GM10248 (cell line): ENCODE measurements around the gene TRAM2.

ENCODE experiments used
- CTCF ChIA-PET: fragments of 300-600 bp; sonication (Branson Sonifier 250); formaldehyde crosslinking; extraction: SDS; loops from one replicate; lab custom pipeline; 2021; ENCODE audit warnings: antibody characterized with exemption; lab: Yijun Ruan, JAX
- POLR2A ChIA-PET: fragments of 350-650 bp; sonication (Branson Sonifier 250); formaldehyde crosslinking; extraction: SDS; loops from one replicate; lab custom pipeline; 2020; ENCODE audit warnings: antibody characterized with exemption; lab: Yijun Ruan, JAX
- DNase-seq: peaks from one replicate; pipeline ENCODE4 v3.0.0; 2012; ENCODE audit errors: extremely low spot score
- CTCF ChIP-seq: IDR thresholded peaks from 2 replicates; pipeline ENCODE4 v1.5.1; 2012; ENCODE audit warnings: mild to moderate bottlenecking, low read depth; ENCODE audit errors: extremely low read depth, missing control alignments, control extremely low read depth

TRAM2 gene

GRCh38 chr6:52494298-52495072 is 82.4 kb downstream of the TRAM2 start:
- no peak for TF ChIP-seq CTCF
- DNase-seq, result no peak
- CTCF ChIA-PET, result interaction anchor here (0.7 to 2.2 kb wide), 10 partner anchors 9 to 158 kb away, joined by 3 to 7 read pairs (median 4); no protein-coding TSS in a partner anchor
- POLR2A ChIA-PET, result no interaction called here

- POLR2A ChIA-PET, result no interaction called here
- no peak for DNase-seq
- CTCF ChIA-PET, result interaction anchor here (0.7 to 2.2 kb wide), 6 partner anchors 11 to 158 kb away, joined by 3 to 7 read pairs (median 5); no protein-coding TSS in a partner anchor
- no peak for TF ChIP-seq CTCF
Measured at GRCh38 chr6:52493669-52494068, 83.2 kb downstream of the TRAM2 start.

GRCh38 chr6:52491203-52492069 is 85.4 kb downstream of the TRAM2 start:
- CTCF ChIA-PET, result interaction anchor here (1.1 to 1.5 kb wide), 3 partner anchors 10 to 70 kb away, joined by 3 to 4 read pairs (median 3); no protein-coding TSS in a partner anchor
- DNase-seq, result no peak
- POLR2A ChIA-PET, result interaction anchor here (0.6 kb wide), 1 partner anchor 72 kb away, joined by 5 read pairs; no protein-coding TSS in a partner anchor
- TF ChIP-seq CTCF, result no peak

- no peak for TF ChIP-seq CTCF
- ChIA-PET CTCF (interaction anchor here (1.0 to 2.0 kb wide), 6 partner anchors 8 to 73 kb away, joined by 3 to 6 read pairs (median 4); no protein-coding TSS in a partner anchor), POLR2A (no interaction called here)
- DNase-seq, result no peak
Measured at GRCh38 chr6:52489881-52490280, 87.0 kb downstream of the TRAM2 start.

- CTCF ChIA-PET, result interaction anchor here (0.9 to 1.5 kb wide), 4 partner anchors 9 to 14 kb away, joined by 4 to 5 read pairs (median 4); no protein-coding TSS in a partner anchor
- POLR2A ChIA-PET, result no interaction called here
- no peak for TF ChIP-seq CTCF
- no peak for DNase-seq
Measured at GRCh38 chr6:52483671-52484003, 93.2 kb downstream of the TRAM2 start.

GRCh38 chr6:52482903-52483670 is 93.8 kb downstream of the TRAM2 start:
- POLR2A ChIA-PET, result no interaction called here
- CTCF ChIA-PET, result interaction anchor here (0.9 to 1.5 kb wide), 4 partner anchors 9 to 14 kb away, joined by 4 to 5 read pairs (median 4); no protein-coding TSS in a partner anchor

More at GRCh38 chr6:52482903-52483670, 93.8 kb downstream of the TRAM2 start:
- no peak for TF ChIP-seq CTCF
- DNase-seq, result no peak
